ENCODE data around the gene CFAP299. TPM values are rescaled to one million over a fixed set of nuclear protein-coding genes. Genes with fewer than 3 reads are reported as not detected.

Gene CFAP299
- total RNA-seq: not detected in 2 replicates

GRCh38 chr4:80335554-80336358 lies at the start of gene CFAP299:
TSS of gene CFAP299 (plus strand) at chr4:80335730.

Other genes with a start within 250 kb of the CFAP299 start
- gene PRDM8, start 138.2 kb upstream of the CFAP299 start, total RNA-seq: 2.4 and 2.7 TPM in 2 replicates
- gene FGF5, start 69.1 kb upstream of the CFAP299 start, total RNA-seq: 0.09 and 0.22 TPM in 2 replicates